ENCODE measurements around the gene HSPB7.
"Not testable (repeated sequence)": the region's sequence is repeated elsewhere in the genome, so short reads cannot be mapped to it uniquely, and the experiment has no call there.

HSPB7 gene

DNA sequence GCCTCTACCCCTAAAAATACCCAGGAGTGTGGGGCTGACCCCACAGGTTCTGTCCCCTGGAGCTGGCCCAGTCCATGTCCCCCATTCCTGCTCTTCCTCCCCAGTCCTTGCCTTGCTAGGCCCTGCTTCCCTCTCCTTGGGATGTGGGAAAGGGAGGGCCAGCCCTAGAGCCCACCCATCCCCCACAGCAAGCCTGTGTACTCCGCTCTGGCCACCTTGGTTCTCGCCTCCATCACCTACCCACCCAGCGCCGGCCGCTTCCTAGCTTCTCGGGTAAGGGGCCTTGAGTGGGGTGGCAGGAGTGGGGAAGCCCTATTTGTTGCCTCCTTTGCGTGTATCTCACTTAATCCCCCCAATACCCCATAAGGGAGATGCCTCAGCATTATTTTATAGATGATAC lies 32.5 kb upstream of the HSPB7 start:
- no peak for DNase-seq (ENCODE audit: low read depth in 2 of 2)

DNA sequence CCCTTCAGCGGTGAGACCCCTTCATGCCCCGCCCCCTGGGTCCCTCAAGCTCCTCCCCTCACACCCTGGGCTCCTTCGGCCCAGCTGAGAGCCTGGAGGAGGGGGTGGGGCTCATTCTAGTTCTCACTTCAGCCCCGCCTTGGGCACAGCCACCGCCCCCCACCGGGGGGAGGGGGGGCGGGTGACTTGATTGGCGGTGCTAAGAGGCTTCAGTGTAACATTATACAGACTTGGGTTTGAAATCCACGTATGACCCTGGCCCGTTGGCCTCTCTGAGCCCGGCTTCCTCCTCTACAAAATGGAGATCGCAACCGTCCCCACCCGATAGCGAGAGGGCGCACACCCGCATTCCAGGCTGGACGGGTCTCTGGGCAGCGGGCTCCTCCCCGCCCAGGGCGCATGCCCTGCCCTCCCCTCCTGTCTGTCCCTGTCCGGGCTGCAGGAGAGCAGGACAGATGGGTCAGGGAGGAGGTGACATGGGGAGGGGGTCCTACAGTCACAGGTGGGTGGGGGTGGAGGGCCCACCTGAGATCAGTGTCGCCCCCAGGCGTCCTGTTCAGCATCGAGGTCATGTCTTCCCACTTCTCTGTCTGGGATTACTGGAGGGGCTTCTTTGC lies 30.8 kb upstream of the HSPB7 start:
- DNase-seq (ENCODE audit: low read depth in 2 of 2): peak in 1 of 2 experiments; percentile 20

- no peak for DNase-seq (ENCODE audit: low read depth in 2 of 2)
Measured at GRCh38 chr1:16047791-16048475, 30.1 kb upstream of the HSPB7 start.

GRCh38 chr1:16046842-16047241 lies 29.0 kb upstream of the HSPB7 start:
- no peak for DNase-seq (ENCODE audit: low read depth in 2 of 2)

DNA sequence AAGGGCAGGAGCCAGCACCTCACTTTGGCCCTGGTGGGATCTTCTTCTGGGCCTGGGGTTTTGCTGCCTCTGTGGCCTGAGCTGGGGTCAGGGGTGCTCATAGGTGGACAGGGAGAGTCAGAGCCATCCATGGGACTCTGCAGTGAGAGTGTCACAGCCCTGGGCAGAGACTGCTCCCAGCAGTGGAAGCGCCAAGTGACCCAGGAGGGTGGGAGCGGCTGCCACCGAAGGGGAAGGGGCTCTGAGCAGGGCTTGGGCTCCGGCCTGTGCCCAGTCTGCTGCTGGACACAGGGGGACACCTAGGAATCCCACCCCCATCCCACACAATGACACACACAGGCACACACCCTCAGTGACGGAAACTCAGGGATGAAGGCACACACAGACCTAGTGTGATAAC lies 26.1 kb upstream of the HSPB7 start:
- no peak for DNase-seq (ENCODE audit: low read depth in 2 of 2)

- no peak for DNase-seq (ENCODE audit: low read depth in 2 of 2)
Measured at GRCh38 chr1:16043521-16043920, 25.7 kb upstream of the HSPB7 start, which contains the start of gene CLCNKB. TSS of gene CLCNKB (plus strand) at chr1:16043782. CDS start at chr1:16044493, 711 bp downstream.

GRCh38 chr1:16042654-16043053 lies 24.8 kb upstream of the HSPB7 start:
- DNase-seq (ENCODE audit: low read depth in 2 of 2): not testable (repeated sequence)

DNA sequence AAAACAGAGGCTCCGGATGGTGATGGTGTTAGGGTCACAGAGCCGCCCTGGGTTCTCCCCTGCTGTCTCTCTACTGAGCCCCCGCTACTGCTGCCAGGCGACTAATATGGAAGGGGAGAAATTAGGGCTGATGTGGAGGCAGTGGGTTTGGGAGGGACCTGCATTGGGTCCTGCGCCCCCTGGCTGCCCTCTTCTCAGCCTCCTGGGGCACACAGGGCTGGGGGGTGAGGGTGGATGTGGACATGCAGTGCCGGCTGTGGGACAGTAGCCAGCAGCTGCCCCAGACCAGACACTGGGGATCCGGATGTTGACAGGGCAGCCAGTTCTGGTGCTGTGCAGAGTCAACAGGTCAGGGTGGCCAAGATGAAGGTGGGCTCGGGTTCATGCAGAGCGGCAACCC lies 24.3 kb upstream of the HSPB7 start:
- no peak for DNase-seq (ENCODE audit: low read depth in 2 of 2)

GRCh38 chr1:16041200-16041599 lies 23.4 kb upstream of the HSPB7 start:
- DNase-seq (ENCODE audit: low read depth in 2 of 2): no peak

- DNase-seq (ENCODE audit: low read depth in 2 of 2): not testable (repeated sequence)
Measured at GRCh38 chr1:16039871-16040270, 22.0 kb upstream of the HSPB7 start.

DNA sequence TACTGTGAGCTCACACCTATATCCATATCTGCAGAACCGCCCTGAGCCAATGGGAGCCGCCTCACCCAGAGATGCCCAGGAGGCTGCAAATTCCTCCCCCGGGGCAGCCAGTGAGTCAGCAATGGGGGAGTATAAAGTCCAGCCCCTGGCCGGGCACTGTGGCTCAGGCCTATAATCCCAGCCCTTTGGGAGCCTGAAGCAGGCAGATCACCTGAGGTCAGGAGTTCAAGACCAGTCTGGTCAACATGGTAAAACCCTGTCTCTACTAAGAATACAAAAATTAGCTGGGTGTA lies 20.7 kb upstream of the HSPB7 start:
- DNase-seq (ENCODE audit: low read depth in 2 of 2): no peak

DNA sequence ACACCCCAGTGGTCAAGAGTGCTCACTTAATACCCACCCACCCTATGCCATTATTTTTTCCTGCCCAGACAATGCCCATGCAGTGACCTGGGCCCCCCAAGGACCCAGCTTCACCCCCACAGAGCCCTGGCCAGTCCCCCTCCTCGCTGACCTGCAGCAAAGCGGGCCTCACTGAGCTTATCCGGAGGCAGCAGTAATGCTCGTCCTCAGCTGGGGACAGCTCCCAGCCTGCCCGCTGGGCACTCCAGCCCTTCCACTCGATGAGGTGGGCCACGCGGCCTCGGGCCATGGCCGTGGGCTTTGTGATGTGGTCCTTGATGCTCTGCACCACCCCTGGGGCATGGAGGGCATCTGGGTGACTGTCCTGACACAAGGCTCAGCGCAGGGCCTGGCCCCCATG lies 18.6 kb upstream of the HSPB7 start:
- not testable (repeated sequence) for DNase-seq (ENCODE audit: low read depth in 2 of 2)

GRCh38 chr1:16033103-16033632 lies 15.3 kb upstream of the HSPB7 start:
- DNase-seq (ENCODE audit: low read depth in 2 of 2): not testable (repeated sequence)

GRCh38 chr1:16032388-16033102 lies 14.7 kb upstream of the HSPB7 start:
- DNase-seq (ENCODE audit: low read depth in 2 of 2): peak in 1 of 2 experiments; percentile 61

GRCh38 chr1:16031551-16031950 lies 13.7 kb upstream of the HSPB7 start:
- no peak for DNase-seq (ENCODE audit: low read depth in 2 of 2)

DNA sequence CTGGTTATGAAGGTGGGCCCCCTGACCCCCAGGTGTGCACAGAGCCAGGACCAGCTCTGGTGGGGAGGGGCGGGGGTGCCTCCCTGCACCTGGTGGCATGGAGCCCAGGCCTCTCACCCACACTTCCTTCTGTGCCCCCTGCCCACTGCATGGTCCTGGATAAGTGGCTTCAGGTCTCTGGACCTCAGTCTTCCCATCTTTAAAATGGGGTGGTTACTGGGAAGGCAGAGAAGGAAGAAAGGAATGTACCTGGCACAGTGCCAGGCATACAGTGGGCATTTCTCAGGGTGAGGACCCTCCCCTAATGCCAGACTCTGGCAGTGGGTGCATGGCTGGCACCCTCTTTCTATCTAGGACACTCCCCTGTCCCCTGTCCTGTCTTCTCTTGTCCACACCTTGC lies 11.4 kb upstream of the HSPB7 start:
- DNase-seq (ENCODE audit: low read depth in 2 of 2): no peak

DNA sequence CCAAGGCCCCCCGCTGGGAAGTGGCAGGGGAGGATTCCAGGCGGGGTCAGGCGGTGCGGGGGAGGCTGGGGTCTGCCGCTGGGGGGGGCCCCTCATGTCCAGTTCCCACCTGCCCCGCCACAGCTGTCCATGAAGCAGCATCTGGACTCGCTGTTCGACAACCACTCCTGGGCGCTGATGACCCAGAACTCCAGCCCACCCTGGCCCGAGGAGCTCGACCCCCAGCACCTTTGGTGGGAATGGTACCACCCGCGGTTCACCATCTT lies 11.1 kb upstream of the HSPB7 start:
- DNase-seq (ENCODE audit: low read depth in 2 of 2): not testable (repeated sequence)

DNA sequence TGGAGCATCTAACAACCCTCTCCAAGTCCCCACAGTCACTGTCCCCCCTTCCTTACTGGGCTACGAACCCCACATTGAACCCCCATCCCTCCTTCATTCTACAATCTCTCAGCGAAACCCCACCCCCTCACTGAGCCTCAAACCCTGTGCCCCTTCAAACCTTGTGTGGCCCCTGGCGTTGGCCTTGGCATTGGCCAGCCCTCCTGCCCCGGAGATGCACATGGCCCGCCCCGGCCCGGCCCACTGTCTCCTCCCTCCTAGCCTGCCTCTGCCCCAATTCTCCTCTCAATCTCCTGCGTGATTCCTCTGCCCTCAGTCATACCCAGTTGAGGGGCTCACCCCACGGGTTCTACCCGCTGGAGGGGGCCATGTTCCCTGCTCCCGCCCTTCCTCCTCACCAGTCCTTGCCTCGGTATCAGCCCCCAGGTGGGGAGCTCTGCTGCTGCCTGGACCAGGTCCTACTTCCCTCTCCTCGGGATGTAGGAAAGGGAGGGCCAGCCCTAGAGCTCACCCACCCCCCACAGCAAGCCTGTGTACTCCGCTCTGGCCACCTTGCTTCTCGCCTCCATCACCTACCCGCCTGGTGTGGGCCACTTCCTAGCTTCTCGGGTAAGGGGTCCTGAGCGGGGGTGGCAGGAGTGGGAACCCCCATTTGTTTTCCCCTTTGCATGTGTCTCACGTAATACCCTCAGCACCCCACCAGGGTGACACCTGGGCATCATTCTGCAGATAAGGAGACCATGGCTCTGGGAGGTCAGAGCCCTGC lies 10.6 kb upstream of the HSPB7 start:
- no peak for DNase-seq (ENCODE audit: low read depth in 2 of 2)

GRCh38 chr1:16026723-16027484 lies 9.1 kb upstream of the HSPB7 start:
- DNase-seq (ENCODE audit: low read depth in 2 of 2): peak in 1 of 2 experiments; percentile 17

- not testable (repeated sequence) for DNase-seq (ENCODE audit: low read depth in 2 of 2)
Measured at GRCh38 chr1:16026302-16026701, 8.5 kb upstream of the HSPB7 start.

- DNase-seq (ENCODE audit: low read depth in 2 of 2): no peak
Measured at GRCh38 chr1:16023050-16023653, 5.3 kb upstream of the HSPB7 start.
